EL (cell line): ENCODE measurements around the gene NTNG1.

ENCODE experiments used
- DNase-seq: peaks from one replicate; pipeline ENCODE4 v3.0.0-alpha.2; 2016

The NTNG1 gene

DNA sequence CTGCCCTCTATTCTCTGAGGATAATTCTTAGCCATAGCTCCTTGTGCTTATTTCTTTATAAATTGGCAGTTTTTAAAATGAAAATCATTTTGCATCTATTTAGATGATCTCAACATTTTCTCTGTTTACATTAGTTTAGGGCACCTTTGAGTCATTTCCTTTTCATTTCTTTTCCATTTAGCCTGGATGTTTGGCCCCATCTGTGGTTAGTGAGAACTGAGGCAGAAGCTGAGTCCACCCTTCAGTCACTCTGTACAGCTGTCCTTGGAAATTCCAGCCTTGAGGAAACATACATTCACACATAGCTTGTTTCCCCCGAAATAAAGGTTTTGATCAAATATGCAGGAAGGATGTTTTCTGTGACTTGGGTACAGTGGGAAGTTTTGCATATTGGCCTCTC, 123.7 kb downstream of the NTNG1 start:
- peak; percentile 55 for DNase-seq

DNA sequence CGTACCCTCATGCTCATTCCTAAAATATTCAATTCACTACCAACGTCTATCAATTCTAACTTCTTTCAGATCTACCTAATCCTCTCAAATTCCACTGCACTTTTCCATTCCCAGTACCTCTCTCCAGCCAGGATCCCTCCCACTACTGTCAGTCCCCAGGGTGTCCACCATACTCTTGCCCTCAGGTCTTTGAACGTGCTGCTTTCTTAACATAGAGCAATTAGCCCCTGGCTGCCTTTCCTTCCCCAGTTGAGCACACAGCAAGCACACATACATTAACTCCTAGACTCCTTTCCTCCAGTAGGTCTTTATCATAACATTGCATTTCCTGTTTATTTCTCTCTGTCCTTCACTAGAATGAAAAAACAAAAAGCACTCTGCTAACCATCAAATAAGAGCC, 126.7 kb downstream of the NTNG1 start:
- no peak for DNase-seq

DNA sequence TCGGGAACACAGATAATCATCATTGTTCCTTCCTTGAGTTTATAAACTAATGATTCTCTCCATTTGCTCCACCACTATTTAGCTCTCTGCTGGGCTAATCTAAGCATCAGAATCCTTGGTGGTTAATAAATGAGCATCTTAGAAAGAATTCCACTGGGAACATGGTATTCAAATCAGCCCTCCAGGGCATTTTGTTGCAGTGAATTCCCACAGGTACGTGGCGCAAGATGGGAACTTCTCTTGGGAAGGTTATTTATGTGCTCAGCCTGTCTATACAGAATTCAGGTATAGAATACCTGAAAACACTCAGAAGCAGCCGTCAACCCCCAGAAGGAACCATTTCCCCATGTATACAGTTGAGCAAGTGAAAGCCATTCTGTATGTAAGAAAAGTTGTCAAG, 131.5 kb downstream of the NTNG1 start:
- no peak for DNase-seq

DNA sequence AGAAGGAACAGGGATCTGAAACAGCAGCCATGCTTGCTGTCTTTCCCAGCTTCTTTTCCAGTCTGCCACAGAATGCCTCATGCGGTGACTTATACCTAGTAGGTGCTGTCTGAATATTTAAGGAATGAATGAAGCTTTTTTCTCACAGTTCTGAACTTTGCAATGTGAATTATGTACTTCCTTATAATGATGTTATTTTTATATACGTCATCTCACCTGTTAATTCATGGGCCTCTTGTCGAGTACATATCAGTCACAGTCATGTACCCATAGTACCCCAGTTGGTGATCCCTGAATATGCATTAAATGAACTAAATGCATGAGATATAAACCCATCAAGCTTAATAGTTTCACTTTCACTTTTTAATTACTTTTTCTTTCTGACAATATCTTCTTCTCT, 132.7 kb downstream of the NTNG1 start:
- DNase-seq: no peak

DNA sequence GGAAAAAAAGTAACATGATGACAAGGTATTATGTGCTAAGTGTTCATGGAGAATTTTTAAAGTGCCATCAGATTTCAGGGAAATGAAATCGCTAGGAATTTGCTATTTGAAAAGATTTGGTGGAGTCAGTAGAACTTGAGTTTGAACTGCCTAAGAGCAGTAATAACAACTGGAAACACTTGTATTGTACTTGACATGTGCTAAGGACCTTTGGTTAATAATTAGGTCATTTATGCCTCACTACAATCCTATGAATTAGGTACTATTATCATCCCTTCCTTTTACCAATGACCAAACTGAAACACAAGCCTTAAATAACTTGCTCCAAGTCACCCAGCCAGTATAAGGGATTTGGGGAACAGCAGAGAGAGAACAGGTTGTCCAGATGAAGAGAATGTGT, 133.4 kb downstream of the NTNG1 start:
- no peak for DNase-seq

DNA sequence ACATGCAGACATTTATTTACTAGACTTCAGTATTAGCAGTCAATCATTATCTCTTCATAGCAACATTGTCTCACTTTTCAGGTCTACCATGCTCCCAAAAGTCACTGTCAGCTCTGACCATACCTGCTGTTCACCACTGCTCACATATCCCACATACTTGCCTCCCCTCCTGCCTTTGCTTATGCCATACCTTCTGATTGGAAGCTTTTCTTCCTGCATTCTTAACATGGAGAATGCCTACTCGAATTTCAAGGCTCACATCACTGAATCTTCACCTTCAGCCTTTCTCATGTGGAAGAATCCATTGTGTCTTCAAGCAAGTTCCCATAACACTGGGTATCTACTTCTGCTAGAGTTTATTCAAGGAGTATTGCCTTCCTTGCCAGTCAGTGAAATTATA, 135.4 kb downstream of the NTNG1 start:
- DNase-seq: no peak

DNA sequence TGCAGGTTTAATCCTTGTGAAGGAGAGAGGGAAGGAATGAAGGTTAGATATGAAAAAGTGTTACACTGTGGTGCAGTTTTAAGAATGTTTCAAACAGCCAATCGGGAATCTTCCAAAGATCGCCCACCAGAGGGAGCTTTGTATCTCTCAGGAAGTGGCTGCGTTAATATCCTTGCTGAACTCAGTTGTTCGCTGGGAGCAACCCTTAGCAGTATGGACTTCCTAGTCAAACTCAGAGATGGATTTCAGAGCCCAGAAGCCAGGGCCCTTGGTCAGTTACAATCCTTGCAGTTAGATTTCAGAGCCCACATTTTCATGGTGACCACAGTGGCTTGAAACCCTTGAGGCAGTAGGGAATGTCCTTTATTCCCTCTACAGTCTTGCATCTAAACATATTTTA, 136.2 kb downstream of the NTNG1 start:
- peak; percentile 30 for DNase-seq

DNA sequence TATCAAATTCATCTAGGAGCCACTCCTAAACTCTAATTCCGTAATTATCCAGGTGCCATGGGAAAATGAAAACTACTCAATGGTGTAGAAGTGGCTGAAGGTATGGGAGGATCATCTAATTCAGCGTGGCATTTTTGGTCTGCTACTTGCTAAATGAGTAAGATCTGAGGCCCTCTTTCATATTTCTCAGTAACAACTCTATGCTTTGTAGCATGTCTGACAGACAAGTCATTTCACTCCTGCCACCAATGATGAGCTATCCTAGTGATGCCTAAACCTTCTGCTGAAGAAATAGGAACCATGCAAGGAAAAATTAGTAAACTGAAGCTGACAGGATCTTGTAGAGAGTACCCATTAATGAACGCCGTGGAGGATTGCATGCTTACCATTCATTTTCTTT, 145.3 kb downstream of the NTNG1 start:
- no peak for DNase-seq

DNA sequence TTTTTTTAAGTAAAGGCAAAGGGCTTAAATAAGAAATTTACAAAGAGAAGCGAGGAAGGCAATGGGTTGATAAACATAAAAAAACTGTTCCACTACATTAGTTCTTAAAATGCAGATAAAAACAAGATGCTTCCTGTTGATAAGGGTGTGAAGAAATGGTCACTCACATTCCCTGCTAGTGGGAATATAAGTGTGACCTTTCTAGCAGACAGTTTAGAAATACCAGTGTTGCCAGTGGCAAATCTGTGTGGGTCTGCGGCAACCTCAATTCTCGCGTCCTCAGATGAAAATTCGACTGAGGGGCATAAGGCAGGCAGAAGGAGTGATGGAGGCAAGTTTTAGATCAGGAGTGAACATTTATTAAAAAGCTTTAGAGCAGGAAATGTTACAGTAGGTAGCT, 151.1 kb downstream of the NTNG1 start:
- DNase-seq: no peak

DNA sequence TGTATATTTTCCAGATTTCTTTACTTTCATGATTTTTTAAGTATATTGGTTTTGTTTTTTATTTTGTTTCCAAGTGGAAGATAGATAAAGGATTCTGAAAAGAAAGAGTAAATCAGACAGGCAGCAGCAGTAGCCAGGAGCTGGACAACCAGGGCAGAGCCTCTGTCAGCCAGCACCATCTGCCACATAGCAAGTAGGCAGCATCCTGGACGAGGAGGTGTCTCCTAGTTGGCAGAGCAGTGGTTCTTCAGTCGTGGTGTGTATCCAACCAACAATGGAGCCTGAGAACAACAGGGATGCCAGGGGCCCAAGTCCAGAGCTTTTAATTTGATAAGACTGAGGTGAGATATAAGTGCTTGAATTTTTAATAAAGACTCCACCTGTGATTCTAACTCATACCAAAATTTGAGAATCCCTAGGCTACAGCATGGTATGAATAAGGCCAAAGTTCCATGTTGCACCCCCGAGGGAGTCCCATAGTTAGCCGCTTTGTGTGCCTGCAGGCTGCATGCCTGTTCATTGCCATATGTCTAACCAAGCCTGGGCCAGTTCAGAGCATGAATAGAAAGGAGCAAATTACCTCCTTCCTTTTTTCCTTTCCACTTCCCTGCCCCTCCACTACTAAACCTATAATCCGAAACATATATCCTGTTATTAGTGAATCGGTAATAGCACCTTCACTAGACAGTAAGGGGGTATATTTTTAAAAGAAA, 153.2 kb downstream of the NTNG1 start:
- no peak for DNase-seq

DNA sequence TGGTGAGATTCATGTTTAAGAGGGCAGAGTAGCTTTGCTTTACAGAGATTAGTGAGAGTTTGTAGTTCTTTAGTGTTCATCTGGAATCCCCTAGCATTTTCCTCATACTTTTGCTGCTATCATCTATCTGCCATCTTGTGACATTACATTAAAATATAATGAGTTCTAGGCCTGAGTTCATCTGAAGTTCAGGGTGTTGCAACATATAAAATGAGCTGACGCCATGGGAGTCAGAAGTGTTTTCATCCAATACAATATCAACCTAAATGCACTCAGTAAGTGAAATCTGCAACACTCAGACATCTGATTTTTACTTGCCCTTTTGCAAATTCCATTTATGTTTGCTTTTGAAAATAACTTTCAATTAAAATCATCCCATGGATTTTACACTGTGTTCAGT, 153.8 kb downstream of the NTNG1 start:
- no peak for DNase-seq

DNA sequence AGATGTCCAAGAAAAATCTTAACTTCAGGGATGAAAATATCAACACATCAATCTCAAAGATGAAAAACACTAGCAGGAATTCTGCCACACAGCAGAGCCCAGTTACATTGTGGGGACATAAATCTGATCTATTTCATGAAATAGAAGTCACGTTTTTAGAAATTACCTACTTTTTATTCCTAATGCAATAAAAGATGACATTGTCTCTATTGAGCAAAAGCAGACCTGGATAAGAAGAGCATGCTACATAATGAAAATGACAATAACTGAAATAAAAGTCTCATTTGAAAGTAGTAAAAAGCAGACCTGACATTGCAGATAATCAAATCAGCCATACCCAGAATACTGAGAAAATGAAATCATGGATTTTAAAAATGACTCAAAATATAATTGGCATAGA, 156.8 kb downstream of the NTNG1 start:
- DNase-seq: no peak

DNA sequence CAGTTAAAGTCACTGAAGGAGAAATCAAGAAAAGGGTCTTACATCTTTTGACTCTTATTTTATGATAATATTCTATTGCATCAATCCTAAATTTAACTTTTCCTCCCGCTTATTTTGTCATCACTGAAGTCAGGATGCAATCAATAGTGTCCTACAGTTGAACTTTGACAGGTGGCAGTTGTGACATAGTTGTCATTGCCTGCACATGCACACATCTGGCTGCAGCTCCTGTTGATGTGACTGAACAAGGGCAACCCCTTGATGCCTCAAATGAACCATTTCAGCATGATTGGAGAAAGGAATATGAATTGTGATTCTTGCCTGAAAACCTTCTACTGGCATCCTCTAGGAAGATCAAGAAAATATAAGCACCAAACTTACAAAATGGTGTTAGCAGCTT, 157.7 kb downstream of the NTNG1 start:
- DNase-seq: no peak

DNA sequence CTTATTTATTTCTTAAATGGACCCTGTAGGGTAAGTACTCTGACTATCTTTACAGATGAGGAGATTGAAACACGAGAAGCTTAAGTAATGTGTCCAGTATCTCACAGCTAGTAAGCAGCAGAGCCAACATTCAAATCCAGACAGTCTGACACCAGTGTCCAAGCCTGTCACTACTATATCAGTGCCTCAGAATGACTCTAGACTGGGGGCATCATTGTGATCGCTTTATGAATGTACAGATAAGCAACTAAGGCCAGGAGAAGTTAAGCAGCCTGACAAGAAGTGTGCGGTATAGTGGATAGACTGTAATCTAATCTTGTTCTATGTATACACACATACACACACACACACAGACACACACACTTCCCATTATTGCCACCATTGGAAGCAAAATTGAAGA, 158.7 kb downstream of the NTNG1 start:
- DNase-seq: no peak

DNA sequence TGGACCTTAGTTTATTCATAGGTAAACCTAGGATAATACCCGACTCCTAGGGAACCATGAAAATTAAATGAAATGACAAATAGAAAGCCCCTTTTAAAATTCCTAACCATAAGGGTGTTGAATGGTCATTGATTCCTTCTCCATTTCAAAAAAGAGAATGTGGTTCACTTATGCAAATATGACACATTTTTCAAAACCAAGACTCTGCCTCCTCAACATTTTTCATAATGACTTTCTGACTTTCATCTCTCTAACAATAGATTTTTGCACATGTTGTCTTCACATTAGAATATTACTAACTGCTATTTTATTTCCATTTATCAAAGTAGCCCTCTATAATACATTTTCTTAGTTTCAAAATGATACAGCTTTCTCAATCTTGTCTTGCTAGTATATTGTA, 169.1 kb downstream of the NTNG1 start:
- no peak for DNase-seq

DNA sequence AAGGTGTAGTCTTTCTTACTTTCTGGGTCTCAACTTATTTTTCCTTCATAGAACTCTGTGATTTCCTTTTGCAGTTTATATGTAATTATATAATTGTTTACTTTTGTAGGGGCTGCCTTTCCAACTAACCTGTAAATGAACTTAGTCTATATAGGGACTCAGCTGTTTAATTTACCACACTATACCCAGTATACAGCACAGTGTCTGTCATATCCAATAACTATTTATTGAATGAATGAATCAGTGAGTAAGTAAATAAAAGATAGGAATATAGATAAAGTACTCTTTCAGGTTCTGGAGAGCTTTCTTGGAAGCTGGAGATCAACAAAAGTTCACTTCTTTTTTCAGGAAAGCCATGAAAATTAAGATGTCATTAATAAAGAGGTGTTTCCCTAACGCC, 174.8 kb downstream of the NTNG1 start:
- DNase-seq: no peak

DNA sequence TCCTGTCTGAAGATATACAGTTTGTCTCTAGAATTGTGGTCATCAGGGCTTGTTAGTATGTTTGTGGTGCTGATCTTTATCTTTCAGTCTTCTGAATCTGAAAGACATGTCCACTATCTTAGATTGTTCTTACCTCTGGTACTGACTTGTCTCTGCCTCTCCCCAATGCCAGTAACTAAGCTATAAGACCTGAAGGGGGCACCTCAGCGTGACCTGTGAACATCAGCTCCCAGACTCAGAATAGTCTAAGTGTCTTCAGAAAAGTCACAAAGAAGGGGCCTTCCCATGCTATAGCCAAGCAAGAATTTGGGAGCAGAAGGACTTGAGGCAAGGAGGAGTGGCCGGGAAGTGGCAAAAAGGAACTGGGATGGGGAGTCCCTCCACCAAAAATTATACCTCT, 178.1 kb downstream of the NTNG1 start:
- no peak for DNase-seq

DNA sequence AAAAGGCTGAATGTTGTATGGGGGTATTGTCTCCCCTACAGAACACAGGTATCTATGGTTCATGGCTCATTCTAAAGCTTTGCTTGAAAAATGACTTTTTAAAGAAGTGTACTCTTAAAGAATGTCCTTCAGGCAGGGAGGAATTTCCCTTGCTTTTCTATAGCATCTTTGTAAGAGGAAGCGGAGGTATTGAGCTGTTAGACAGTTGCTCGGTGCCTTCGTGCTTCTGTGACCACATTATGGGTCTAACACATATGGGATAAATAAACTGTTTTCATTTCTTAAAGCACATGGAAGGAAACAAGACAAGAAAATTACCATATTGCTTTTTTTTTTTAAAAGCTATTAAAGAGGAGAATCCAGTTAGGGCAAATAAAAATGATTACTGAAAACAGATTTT, 182.9 kb downstream of the NTNG1 start:
- no peak for DNase-seq

DNA sequence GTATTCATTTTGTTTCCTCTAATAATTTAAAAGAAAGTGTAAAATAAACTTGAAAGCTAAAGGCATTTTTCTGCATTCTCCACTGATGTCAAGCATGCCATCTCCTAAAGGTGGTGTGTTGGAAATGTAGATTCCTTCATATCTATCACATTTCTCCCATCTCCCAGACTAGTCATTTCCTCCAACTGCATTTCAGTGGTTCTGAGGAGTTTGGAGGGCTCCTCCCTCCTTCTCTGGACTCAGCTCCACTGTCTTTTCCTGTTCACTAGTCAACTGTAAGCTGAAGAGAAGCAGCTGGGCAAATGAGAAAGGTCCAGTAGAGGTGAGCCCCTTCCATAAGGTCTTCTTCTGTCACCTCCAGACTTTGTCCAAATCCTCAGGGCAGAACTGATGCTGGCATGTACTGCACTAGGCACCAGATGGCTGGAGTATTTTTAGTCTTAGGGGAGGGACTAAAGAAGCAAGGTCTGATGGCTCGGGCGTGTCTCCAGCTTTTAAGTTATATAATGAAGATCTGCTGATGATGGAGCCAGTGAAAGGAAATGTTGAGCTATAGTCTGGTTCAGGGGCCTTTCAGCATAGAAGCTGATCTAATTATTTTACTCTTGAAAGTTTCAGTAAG, 186.1 kb downstream of the NTNG1 start:
- DNase-seq: peak; percentile 0

DNA sequence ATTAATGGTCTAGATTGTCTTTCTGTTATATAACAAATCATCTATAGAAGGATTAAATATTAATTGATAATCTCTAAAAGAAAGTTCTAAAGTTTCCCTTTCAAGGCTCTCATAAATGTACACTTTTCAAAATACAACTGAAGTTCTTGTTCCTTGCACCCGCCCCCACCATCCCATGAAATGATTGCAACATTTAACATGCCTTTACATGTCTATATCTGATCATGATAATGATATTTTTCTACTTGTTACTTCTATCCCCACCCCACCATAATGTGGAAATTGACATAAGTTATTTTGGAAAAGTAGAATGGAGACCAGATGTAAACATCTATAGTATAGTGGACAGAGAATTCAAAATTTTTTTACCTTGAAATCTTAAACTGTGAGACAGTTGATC, 186.6 kb downstream of the NTNG1 start:
- DNase-seq: no peak

DNA sequence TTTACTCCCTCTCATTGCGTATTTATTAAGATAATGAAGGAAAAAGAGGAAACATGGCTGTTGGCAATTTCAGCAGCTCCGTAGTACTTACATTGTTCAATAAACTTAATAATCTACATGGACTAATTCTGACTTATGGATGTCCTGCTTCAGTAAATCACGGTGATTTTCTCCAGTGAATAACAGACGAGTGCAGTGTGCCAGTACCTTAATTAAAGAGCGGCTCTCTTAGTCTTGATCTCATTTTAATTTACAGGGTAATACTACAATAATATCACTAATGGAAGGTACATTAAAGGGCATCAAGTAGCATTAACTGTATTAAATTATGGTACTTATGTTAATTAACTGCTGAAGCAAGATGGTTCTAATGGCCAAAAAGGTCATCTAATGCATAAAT, 187.2 kb downstream of the NTNG1 start:
- no peak for DNase-seq

DNA sequence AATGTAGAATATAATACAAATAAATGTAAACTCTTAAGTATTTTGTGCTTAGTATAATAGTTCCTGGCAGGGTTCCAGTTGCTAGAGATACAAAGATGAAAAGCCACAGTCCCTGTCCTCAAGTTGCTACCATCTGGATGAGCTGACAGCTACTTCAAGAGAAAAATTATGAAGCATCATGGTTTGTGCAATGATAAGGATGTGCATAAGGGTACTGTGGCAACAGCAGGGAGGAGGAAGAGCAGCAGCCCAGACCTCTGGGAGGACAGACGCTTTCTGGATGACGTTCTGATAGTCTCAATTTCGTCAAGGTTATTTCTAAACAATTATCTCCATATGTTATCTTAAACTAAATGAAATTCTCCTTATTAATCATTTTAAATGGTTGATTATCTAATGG, 198.9 kb downstream of the NTNG1 start:
- no peak for DNase-seq

DNA sequence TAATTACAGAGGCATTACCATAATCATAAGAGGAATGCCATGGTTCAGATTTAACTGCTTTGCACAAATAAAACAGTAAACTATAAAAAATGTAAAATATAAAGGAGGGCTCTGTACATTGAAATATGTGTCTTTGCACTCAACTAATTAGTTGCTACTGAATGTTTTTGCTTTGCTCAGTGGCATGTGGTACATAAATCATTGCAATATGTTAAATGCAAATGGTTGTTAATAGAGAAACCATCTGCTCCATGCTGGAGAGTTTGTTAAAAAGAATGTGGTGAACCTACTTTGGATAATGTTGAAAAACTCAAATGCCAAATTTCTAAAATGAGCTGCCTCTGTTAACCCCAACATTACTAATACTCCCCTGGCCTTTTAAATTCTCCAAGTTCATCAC, 201.5 kb downstream of the NTNG1 start:
- no peak for DNase-seq

DNA sequence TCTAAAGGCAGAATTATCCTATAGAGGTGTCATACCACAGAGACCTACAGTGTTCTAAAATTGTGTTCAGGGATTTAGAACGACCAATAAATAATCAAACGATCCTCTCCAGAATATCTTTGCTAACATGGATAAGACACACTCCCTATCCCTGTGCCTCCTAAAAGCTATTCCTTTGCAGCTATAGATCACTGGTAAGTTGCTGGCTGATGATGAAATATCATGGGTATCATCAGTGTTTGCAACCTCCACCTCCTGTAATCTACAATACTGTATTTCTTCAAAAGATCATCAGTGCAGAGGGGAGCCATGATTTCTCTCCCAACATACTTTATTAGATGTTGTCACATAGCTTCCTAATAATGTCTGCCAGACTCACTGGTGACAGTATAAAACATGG, 201.9 kb downstream of the NTNG1 start:
- no peak for DNase-seq

DNA sequence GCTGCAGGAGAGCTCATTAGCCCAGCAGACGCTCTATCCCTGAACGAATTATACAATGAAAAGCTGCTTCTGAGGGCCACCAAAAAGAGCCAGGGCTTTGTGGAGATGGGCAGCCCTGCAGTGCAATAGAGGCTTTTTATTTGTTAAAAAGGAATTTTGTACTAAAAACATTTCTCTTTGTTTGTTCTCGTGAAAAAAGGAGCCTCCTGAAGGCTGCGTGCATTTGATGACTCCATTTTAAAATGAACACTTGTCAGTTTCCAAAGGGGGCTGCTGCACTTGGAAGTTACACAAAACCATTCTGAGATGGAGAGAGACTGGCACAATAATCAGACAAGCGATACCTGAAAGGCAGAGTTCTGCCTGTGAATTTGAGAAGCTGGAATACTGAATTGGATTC, 202.8 kb downstream of the NTNG1 start:
- DNase-seq: no peak
